Mesothelial cell of epicardium (in vitro differentiated cells): ENCODE data around the gene ITGA11. TPM values are rescaled to one million over a fixed set of nuclear protein-coding genes. Genes with fewer than 3 reads are reported as not detected.

ENCODE experiments used
- DNase-seq, 2 experiments: peaks; one replicate each; pipeline ENCODE4 v3.0.0; 2021; ENCODE audit warnings: low spot score in 2 of 2; ENCODE audit not compliant: unreplicated experiment in 2 of 2
- H3K27ac Mint-ChIP-seq: 2 replicates; pipeline ENCODE4 v1.8.0; 2021; ENCODE audit warnings: mixed read lengths
- H3K27me3 Mint-ChIP-seq: 2 replicates; pipeline ENCODE4 v1.8.0; 2021; ENCODE audit warnings: low read depth, mixed read lengths
- H3K36me3 Mint-ChIP-seq: 2 replicates; pipeline ENCODE4 v1.8.0; 2021; ENCODE audit warnings: mixed read lengths
- H3K4me1 Mint-ChIP-seq: 2 replicates; pipeline ENCODE4 v1.8.0; 2021; ENCODE audit warnings: mixed read lengths
- H3K4me3 Mint-ChIP-seq: 2 replicates; pipeline ENCODE4 v1.8.0; 2021; ENCODE audit warnings: mild to moderate bottlenecking, moderate library complexity, mixed read lengths
- H3K9me3 Mint-ChIP-seq: 2 replicates; pipeline ENCODE4 v1.8.0; 2021; ENCODE audit warnings: mixed read lengths
- total RNA-seq: library from RNA; stranded (reverse); gene quantifications from 3 replicates; pipeline ENCODE4 v1.2.1, GENCODE V29; 2021
- TF ChIP-seq, protein P1 (sequence below): fragments of 200-600 bp; sonication (generic); IDR thresholded peaks from one replicate; pipeline ENCODE4 v1.5.0; 2021; ENCODE audit warnings: antibody characterized with exemption; ENCODE audit not compliant: unreplicated experiment

The ITGA11 gene
- total RNA-seq, 1 donor from 2014 or later: 3.5 TPM

- TF ChIP-seq, protein P1, sequence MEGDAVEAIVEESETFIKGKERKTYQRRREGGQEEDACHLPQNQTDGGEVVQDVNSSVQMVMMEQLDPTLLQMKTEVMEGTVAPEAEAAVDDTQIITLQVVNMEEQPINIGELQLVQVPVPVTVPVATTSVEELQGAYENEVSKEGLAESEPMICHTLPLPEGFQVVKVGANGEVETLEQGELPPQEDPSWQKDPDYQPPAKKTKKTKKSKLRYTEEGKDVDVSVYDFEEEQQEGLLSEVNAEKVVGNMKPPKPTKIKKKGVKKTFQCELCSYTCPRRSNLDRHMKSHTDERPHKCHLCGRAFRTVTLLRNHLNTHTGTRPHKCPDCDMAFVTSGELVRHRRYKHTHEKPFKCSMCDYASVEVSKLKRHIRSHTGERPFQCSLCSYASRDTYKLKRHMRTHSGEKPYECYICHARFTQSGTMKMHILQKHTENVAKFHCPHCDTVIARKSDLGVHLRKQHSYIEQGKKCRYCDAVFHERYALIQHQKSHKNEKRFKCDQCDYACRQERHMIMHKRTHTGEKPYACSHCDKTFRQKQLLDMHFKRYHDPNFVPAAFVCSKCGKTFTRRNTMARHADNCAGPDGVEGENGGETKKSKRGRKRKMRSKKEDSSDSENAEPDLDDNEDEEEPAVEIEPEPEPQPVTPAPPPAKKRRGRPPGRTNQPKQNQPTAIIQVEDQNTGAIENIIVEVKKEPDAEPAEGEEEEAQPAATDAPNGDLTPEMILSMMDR: no peak
- Mint-ChIP-seq H3K36me3 (no peaks in the 10 kb centered on the region), H3K4me3 (no peak overlapping the region), H3K4me1 (peaks cover 46% of the 10 kb centered on the region), H3K27me3 (no peaks in the 10 kb centered on the region), H3K9me3 (no peaks in the 10 kb centered on the region), H3K27ac (peak overlapping the region; percentile 95)
- no peak for DNase-seq
These were observed 159.2 kb downstream of the ITGA11 start for GRCh38 chr15:68272721-68273271.

DNA sequence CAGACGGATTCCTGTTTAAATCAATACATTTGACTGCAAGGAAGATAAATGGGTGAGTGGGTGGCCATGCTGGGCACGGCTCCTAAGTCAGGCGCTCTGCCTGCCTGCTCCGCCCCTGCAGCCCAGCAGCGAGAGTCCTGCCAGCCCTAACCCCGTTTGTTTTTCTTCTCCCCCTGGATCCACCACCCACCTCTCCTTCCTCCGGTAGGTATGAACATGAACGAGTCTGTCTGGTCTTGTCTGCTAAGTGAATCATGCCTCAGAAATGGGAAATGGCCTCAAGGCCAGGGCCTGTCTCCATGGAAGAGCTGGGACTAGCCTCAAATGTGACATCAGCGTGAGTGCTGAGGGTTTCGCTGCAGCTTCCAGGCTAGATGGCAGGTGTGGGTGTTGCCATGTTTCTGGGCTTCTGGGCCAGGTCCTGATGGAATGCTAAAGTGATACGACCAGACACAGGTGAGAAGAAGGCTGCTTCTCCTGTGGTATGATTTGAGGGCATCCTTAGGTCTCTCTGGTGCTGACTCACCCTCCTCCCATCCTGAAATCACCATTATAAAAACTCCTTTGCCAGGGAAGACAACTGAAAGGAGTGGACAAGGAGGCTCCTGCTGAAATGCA is 160.0 kb downstream of the ITGA11 start:
- H3K27ac Mint-ChIP-seq: peak overlapping the region; percentile 95
- H3K27me3 Mint-ChIP-seq: no peaks in the 10 kb centered on the region
- peak overlapping the region; percentile 46 for H3K4me3 Mint-ChIP-seq
- TF ChIP-seq, protein P1: no peak
- DNase-seq: peak in 1 of 2 experiments; percentile 51
- peaks cover 44% of the 10 kb centered on the region for H3K4me1 Mint-ChIP-seq
- H3K9me3 Mint-ChIP-seq: no peaks in the 10 kb centered on the region
- H3K36me3 Mint-ChIP-seq: no peaks in the 10 kb centered on the region

GRCh38 chr15:68268405-68268804 is 163.6 kb downstream of the ITGA11 start:
- Mint-ChIP-seq H3K4me3 (no peak overlapping the region), H3K4me1 (peaks cover 34% of the 10 kb centered on the region)
- DNase-seq: no peak

GRCh38 chr15:68265674-68266073 is 166.3 kb downstream of the ITGA11 start:
- Mint-ChIP-seq H3K4me3 (no peak overlapping the region), H3K27me3 (no peaks in the 10 kb centered on the region), H3K27ac (no peak overlapping the region), H3K36me3 (no peaks in the 10 kb centered on the region), H3K9me3 (no peaks in the 10 kb centered on the region), H3K4me1 (peaks cover 15% of the 10 kb centered on the region)
- DNase-seq: no peak
- TF ChIP-seq, protein P1: no peak

More at GRCh38 chr15:68268405-68268804, 163.6 kb downstream of the ITGA11 start:
- Mint-ChIP-seq H3K9me3 (no peaks in the 10 kb centered on the region), H3K27ac (peak overlapping the region; percentile 37), H3K27me3 (no peaks in the 10 kb centered on the region), H3K36me3 (no peaks in the 10 kb centered on the region)
- TF ChIP-seq, protein P1: no peak

DNA sequence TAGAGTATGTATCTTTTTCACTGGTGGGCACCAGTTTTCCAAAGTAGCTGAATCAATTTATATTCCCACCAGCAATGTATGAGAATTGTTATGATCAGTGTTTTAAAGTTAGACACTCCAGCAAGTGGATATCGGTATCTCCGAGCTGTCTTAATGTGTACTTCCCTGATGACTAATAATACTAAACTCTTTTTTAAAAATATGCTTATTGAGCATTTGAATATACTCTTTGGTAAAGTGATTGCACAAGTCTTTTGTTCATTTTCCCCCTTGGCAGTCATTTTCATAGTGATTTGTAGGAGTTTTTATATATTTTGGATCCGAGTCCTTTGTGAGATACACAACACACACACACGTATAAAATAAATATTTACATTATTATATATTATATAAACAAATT is 166.9 kb downstream of the ITGA11 start:
- H3K9me3 Mint-ChIP-seq: no peaks in the 10 kb centered on the region
- H3K27ac Mint-ChIP-seq: no peak overlapping the region
- H3K4me3 Mint-ChIP-seq: no peak overlapping the region
- no peaks in the 10 kb centered on the region for H3K27me3 Mint-ChIP-seq
- TF ChIP-seq, protein P1: no peak
- no peaks in the 10 kb centered on the region for H3K36me3 Mint-ChIP-seq
- peaks cover 15% of the 10 kb centered on the region for H3K4me1 Mint-ChIP-seq
- no peak for DNase-seq
